ENCODE results near the gene SLC16A13. TPM values are rescaled to one million over a fixed set of nuclear protein-coding genes. Genes with fewer than 3 reads are reported as not detected.

SLC16A13 gene
- total and polyA plus RNA-seq, 2 experiments from 2014 or later, result 4.0 to 5.8 TPM

GRCh38 chr17:7029096-7029495, 6.7 kb upstream of the SLC16A13 start:
- Histone ChIP-seq H3K4me3 (no peak overlapping the region), H3K9me3 (ENCODE audit: low read depth) (no peaks in the 10 kb centered on the region), H3K27ac (no peak overlapping the region), H3K4me1 (ENCODE audit: low read depth) (no peaks in the 10 kb centered on the region), H3K27me3 (peaks cover under 1% of the 10 kb centered on the region), H3K36me3 (no peaks in the 10 kb centered on the region)
- DNase-seq (ENCODE audit: low read depth in 1 of 2, low spot score in 1 of 2), result no peak
- TF ChIP-seq CTCF (IDR thresholded peaks at IDR 0.05; ENCODE audit: low read depth, low read length), result no peak

DNA sequence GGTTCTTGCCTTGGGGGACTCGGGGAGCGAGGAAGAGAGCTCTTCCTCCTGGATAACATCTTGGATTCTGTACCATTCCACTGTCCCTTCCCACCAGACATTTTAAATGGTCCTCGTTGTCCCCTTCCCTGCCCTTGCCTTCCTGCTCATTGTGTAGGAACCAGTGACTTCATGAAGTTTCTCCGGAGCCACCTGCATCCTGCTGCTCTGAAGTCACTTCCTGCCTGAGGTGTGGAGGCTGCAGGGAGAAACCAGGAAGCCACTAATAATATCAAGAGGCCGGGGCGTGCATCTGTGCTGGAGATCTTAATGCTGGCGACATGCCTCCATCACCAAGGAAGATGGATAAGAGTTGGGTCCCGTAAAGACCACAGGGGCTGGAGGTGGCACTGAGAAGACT, 6.2 kb upstream of the SLC16A13 start:
- no peak for TF ChIP-seq CTCF (IDR thresholded peaks at IDR 0.05; ENCODE audit: low read depth, low read length)
- Histone ChIP-seq H3K36me3 (no peaks in the 10 kb centered on the region), H3K4me1 (ENCODE audit: low read depth) (no peaks in the 10 kb centered on the region), H3K4me3 (no peak overlapping the region), H3K27ac (no peak overlapping the region), H3K9me3 (ENCODE audit: low read depth) (no peaks in the 10 kb centered on the region), H3K27me3 (no peaks in the 10 kb centered on the region)
- peak in 1 of 2 donors; percentile 28 for DNase-seq (ENCODE audit: low read depth in 1 of 2, low spot score in 1 of 2)

DNA sequence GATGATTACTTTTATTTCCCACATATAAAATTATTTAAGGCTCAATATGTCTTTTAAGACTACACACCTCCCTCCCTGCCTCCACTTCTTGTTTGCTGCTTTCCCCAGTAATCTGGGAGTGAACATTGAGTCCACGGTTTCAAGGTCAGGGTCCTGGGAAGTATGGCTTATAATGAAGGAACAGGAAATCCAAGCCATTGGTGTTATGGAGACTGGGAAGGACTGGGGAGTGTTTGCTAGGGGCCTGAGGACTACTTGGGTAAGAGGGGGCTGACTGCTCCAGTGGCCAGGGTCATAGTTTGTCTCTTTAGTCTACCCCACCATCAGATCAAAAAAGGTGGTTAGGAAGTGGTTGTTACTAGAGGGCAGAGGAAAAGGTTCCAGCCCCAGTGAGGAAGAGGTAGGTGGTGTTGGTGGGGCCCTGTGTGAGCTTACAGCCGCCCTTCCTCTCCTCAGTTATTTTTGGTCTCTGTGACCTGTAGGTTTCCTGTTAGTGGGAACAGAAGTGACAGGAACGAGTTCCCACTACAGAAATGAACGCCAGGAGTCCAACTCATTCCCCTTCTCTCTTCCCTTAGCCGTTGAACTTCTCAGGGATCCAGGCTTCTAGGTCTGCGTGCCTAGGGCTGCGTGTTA, 742 bp upstream of the SLC16A13 start:
- H3K27me3 ChIP-seq, result no peaks in the 10 kb centered on the region
- no peaks in the 10 kb centered on the region for H3K36me3 ChIP-seq
- H3K4me1 ChIP-seq (ENCODE audit: low read depth), result peaks cover 16% of the 10 kb centered on the region
- H3K4me3 ChIP-seq, result peak overlapping the region; percentile 61
- no peaks in the 10 kb centered on the region for H3K9me3 ChIP-seq (ENCODE audit: low read depth)
- TF ChIP-seq CTCF (IDR thresholded peaks at IDR 0.05; ENCODE audit: low read depth, low read length), result no peak
- H3K27ac ChIP-seq, result peak overlapping the region; percentile 86
- no peak for DNase-seq (ENCODE audit: low read depth in 1 of 2, low spot score in 1 of 2)

DNA sequence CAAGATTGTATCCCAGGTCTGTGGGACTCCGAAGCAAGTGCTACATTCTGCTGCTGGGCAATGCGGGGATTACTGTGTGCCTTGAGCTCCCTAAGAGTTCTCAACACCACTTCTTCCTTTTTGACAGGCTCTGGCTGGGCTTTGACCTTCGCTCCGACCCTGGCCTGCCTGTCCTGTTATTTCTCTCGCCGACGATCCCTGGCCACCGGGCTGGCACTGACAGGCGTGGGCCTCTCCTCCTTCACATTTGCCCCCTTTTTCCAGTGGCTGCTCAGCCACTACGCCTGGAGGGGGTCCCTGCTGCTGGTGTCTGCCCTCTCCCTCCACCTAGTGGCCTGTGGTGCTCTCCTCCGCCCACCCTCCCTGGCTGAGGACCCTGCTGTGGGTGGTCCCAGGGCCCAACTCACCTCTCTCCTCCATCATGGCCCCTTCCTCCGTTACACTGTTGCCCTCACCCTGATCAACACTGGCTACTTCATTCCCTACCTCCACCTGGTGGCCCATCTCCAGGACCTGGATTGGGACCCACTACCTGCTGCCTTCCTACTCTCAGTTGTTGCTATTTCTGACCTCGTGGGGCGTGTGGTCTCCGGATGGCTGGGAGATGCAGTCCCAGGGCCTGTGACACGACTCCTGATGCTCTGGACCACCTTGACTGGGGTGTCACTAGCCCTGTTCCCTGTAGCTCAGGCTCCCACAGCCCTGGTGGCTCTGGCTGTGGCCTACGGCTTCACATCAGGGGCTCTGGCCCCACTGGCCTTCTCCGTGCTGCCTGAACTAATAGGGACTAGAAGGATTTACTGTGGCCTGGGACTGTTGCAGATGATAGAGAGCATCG, 2.4 kb downstream of the SLC16A13 start:
- TF ChIP-seq CTCF (IDR thresholded peaks at IDR 0.05; ENCODE audit: low read depth, low read length), result peak; percentile 11
- Histone ChIP-seq H3K27ac (peak overlapping the region; percentile 66), H3K4me1 (ENCODE audit: low read depth) (peaks cover 16% of the 10 kb centered on the region), H3K4me3 (no peak overlapping the region), H3K36me3 (no peaks in the 10 kb centered on the region), H3K27me3 (peaks cover 14% of the 10 kb centered on the region), H3K9me3 (ENCODE audit: low read depth) (no peaks in the 10 kb centered on the region)
- no peak for DNase-seq (ENCODE audit: low read depth in 1 of 2, low spot score in 1 of 2)

DNA sequence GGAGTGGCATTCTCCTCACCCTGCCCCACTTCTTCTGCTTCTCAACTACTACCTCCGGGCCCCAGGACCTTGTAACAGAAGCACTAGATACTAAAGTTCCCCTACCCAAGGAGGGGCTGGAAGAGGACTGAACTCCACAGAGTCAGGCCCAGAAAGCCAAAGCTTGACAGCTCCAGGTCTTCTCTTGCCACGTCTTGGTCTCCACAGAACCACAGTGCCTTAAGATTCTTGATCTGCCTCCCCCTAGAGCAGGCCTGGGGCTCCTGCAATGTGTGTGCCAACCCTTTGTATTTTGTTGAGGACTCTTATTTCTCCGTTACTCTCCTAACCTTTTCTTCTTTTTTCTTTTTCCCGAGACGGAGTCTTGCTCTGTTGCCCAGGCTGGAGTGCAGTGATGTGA, 4.0 kb downstream of the SLC16A13 start:
- Histone ChIP-seq H3K27ac (no peak overlapping the region), H3K36me3 (no peaks in the 10 kb centered on the region), H3K27me3 (peaks cover 29% of the 10 kb centered on the region), H3K9me3 (ENCODE audit: low read depth) (no peaks in the 10 kb centered on the region), H3K4me1 (ENCODE audit: low read depth) (peaks cover 15% of the 10 kb centered on the region), H3K4me3 (no peak overlapping the region)
- DNase-seq (ENCODE audit: low read depth in 1 of 2, low spot score in 1 of 2), result no peak
- TF ChIP-seq CTCF (IDR thresholded peaks at IDR 0.05; ENCODE audit: low read depth, low read length), result no peak
